HepG2 (cell line): ENCODE measurements around the gene TFAP2E. TPM values are rescaled to one million over a fixed set of nuclear protein-coding genes. Genes with fewer than 3 reads are reported as not detected.

ENCODE experiments used
- FLYWCH1 ChIP-seq: sonication (generic); formaldehyde crosslinking; IDR thresholded peaks from 2 replicates; pipeline ENCODE4 v1.8.1; 2023; ENCODE audit warnings: mild to moderate bottlenecking, missing genetic modification reagents
- GPBP1L1 ChIP-seq: sonication (generic); formaldehyde crosslinking; IDR thresholded peaks from 2 replicates; pipeline ENCODE4 v1.5.0; 2020; ENCODE audit warnings: mild to moderate bottlenecking, missing genetic modification reagents
- MTF1 ChIP-seq: sonication (generic); formaldehyde crosslinking; IDR thresholded peaks from 2 replicates; pipeline ENCODE4 v1.5.0; 2020; ENCODE audit warnings: missing genetic modification reagents
- PRDM4 ChIP-seq: sonication (generic); formaldehyde crosslinking; IDR thresholded peaks from 2 replicates; pipeline ENCODE4 v1.9.0; 2021; ENCODE audit warnings: missing genetic modification reagents, borderline replicate concordance
- RBM39 ChIP-seq: fragments of 200-400 bp; formaldehyde crosslinking; IDR thresholded peaks from one replicate; pipeline ENCODE4 v1.6.1; 2018; ENCODE audit warnings: antibody characterized with exemption, mild to moderate bottlenecking, low read depth, low read length; ENCODE audit not compliant: poor library complexity, severe bottlenecking
- ZFY ChIP-seq: sonication (generic); formaldehyde crosslinking; IDR thresholded peaks from 2 replicates; pipeline ENCODE4 v1.4.0; 2020; ENCODE audit warnings: missing genetic modification reagents
- ZNF354B ChIP-seq: sonication (generic); formaldehyde crosslinking; IDR thresholded peaks from 2 replicates; pipeline ENCODE4 v1.8.0; 2022; ENCODE audit warnings: mild to moderate bottlenecking, missing genetic modification reagents
- ZNF773 ChIP-seq: sonication (generic); formaldehyde crosslinking; IDR thresholded peaks from 2 replicates; pipeline ENCODE4 v1.4.0; 2020; ENCODE audit warnings: missing genetic modification reagents, borderline replicate concordance
- ZNF878 ChIP-seq: sonication (generic); formaldehyde crosslinking; IDR thresholded peaks from 2 replicates; pipeline ENCODE4 v1.8.1; 2023; ENCODE audit warnings: mild to moderate bottlenecking, missing genetic modification reagents, moderate library complexity
- polyA plus RNA-seq, 8 experiments: library from polyadenylated mRNA; depleted of rRNA in 3 of 8; stranded (reverse) in 7 of 8; unstranded in 1 of 8; fragments of >200 nt; fragmentation: Illumina TruSeq in 4 of 8; extraction: Trizol in 4 of 8; gene quantifications; 2 replicates each; pipeline versions ENCODE4 v1.2.1 to v1.2.3, GENCODE V29; 2011 to 2016; ENCODE audit warnings: low read depth in 4 of 8, missing spikeins in 1 of 8, mixed read lengths in 1 of 8; ENCODE audit not compliant: insufficient read depth in 1 of 8
- total RNA-seq, 5 experiments: library from RNA; depleted of rRNA; stranded (reverse); fragments of >200 nt; fragmentation: Illumina TruSeq; extraction: Trizol; gene quantifications; 2 replicates each; pipeline ENCODE4 v1.2.3, GENCODE V29; 2016; ENCODE audit warnings: low read depth in 1 of 5
- TF ChIP-seq, protein P1 (sequence below): sonication (generic); formaldehyde crosslinking; IDR thresholded peaks from 2 replicates; pipeline ENCODE4 v1.9.0; 2022; ENCODE audit warnings: low read depth, missing genetic modification reagents
- TF ChIP-seq, protein P2 (sequence below): sonication (generic); formaldehyde crosslinking; IDR thresholded peaks from 2 replicates; pipeline ENCODE4 v1.4.0; 2020; ENCODE audit warnings: missing genetic modification reagents, borderline replicate concordance
- TF ChIP-seq, protein P3 (sequence below): sonication (generic); formaldehyde crosslinking; IDR thresholded peaks from 2 replicates; pipeline ENCODE4; 2020; ENCODE audit warnings: missing genetic modification reagents, mild to moderate bottlenecking, borderline replicate concordance

Gene TFAP2E
- total and polyA plus RNA-seq, 2 of the 13 experiments (the other 11 are each of a cell fraction or from before 2014, with no cell fraction given) = 0.31 to 0.41 TPM

DNA sequence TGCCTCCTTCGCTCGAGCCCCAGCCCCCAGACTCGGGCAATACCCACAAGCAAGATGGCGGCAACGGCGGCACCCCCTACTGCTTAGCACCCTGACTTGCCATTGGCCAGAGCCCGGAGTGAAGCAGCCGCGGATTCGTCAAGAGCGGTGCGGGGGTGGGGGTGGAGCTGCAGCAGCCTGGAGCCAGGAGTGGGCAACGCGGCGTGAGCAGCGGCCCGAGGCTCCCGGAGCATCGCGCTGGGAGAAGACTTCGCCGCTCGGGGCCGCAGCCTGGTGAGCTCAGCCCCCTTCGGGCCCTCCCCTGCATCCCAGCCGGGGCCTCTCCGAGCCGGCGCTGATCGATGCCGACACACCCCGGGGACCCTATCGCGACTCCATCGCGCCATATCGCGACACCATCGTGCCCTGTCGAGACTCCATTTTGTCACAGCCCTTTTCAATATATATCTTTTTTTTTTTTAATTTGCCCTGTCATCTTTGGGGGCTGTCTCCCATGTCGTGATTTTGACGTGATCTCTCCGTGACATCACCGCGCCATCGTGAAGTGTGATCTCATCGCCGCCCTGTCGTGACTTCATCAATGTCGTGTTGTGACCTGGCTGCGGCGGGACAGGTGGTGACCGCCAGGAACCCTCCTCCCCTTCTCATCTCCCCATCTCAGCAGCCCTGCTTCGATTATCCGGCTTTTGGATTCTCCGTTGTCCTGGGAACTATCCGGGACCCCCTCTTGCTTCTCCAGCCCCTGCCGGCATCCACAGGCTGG is 15.3 kb upstream of the TFAP2E start, which contains the start of gene NCDN (continued):
- TF ChIP-seq, protein P1, sequence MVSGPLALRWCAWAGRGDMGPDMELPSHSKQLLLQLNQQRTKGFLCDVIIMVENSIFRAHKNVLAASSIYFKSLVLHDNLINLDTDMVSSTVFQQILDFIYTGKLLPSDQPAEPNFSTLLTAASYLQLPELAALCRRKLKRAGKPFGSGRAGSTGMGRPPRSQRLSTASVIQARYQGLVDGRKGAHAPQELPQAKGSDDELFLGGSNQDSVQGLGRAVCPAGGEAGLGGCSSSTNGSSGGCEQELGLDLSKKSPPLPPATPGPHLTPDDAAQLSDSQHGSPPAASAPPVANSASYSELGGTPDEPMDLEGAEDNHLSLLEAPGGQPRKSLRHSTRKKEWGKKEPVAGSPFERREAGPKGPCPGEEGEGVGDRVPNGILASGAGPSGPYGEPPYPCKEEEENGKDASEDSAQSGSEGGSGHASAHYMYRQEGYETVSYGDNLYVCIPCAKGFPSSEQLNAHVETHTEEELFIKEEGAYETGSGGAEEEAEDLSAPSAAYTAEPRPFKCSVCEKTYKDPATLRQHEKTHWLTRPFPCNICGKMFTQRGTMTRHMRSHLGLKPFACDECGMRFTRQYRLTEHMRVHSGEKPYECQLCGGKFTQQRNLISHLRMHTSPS (CRISPR knock-in tag) = no peak
- peak; percentile 96 for TF ChIP-seq RBM39
- TF ChIP-seq PRDM4 (CRISPR knock-in tag) = no peak
- TF ChIP-seq, protein P2, sequence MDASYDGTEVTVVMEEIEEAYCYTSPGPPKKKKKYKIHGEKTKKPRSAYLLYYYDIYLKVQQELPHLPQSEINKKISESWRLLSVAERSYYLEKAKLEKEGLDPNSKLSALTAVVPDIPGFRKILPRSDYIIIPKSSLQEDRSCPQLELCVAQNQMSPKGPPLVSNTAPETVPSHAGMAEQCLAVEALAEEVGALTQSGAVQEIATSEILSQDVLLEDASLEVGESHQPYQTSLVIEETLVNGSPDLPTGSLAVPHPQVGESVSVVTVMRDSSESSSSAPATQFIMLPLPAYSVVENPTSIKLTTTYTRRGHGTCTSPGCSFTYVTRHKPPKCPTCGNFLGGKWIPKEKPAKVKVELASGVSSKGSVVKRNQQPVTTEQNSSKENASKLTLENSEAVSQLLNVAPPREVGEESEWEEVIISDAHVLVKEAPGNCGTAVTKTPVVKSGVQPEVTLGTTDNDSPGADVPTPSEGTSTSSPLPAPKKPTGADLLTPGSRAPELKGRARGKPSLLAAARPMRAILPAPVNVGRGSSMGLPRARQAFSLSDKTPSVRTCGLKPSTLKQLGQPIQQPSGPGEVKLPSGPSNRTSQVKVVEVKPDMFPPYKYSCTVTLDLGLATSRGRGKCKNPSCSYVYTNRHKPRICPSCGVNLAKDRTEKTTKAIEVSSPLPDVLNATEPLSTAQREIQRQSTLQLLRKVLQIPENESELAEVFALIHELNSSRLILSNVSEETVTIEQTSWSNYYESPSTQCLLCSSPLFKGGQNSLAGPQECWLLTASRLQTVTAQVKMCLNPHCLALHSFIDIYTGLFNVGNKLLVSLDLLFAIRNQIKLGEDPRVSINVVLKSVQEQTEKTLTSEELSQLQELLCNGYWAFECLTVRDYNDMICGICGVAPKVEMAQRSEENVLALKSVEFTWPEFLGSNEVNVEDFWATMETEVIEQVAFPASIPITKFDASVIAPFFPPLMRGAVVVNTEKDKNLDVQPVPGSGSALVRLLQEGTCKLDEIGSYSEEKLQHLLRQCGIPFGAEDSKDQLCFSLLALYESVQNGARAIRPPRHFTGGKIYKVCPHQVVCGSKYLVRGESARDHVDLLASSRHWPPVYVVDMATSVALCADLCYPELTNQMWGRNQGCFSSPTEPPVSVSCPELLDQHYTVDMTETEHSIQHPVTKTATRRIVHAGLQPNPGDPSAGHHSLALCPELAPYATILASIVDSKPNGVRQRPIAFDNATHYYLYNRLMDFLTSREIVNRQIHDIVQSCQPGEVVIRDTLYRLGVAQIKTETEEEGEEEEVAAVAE (CRISPR knock-in tag) = peak; percentile 100
- no peak for TF ChIP-seq ZFY (CRISPR knock-in tag)
- TF ChIP-seq ZNF878 (CRISPR knock-in tag) = no peak
- no peak for TF ChIP-seq ZNF354B
- TF ChIP-seq, protein P3, sequence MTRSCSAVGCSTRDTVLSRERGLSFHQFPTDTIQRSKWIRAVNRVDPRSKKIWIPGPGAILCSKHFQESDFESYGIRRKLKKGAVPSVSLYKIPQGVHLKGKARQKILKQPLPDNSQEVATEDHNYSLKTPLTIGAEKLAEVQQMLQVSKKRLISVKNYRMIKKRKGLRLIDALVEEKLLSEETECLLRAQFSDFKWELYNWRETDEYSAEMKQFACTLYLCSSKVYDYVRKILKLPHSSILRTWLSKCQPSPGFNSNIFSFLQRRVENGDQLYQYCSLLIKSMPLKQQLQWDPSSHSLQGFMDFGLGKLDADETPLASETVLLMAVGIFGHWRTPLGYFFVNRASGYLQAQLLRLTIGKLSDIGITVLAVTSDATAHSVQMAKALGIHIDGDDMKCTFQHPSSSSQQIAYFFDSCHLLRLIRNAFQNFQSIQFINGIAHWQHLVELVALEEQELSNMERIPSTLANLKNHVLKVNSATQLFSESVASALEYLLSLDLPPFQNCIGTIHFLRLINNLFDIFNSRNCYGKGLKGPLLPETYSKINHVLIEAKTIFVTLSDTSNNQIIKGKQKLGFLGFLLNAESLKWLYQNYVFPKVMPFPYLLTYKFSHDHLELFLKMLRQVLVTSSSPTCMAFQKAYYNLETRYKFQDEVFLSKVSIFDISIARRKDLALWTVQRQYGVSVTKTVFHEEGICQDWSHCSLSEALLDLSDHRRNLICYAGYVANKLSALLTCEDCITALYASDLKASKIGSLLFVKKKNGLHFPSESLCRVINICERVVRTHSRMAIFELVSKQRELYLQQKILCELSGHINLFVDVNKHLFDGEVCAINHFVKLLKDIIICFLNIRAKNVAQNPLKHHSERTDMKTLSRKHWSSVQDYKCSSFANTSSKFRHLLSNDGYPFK (CRISPR knock-in tag) = peak; percentile 87
- 0 out of 2 replicates have a peak, but pooled peaks have one; percentile 36 for TF ChIP-seq FLYWCH1 (CRISPR knock-in tag)
- no peak for TF ChIP-seq MTF1 (CRISPR knock-in tag)
- TF ChIP-seq GPBP1L1 (CRISPR knock-in tag) = no peak
- no peak for TF ChIP-seq ZNF773 (CRISPR knock-in tag)
